GM20000 (cell line): ENCODE measurements around the gene TNFRSF11A.

Source experiments
- DNase-seq: peaks from one replicate; pipeline ENCODE4 v3.0.0; 2012; ENCODE audit warnings: low spot score
- CTCF ChIP-seq: IDR thresholded peaks from 2 replicates; pipeline ENCODE4 v1.5.1; 2012; ENCODE audit warnings: mild to moderate bottlenecking, control low read depth; ENCODE audit errors: extremely low read depth, missing control alignments

Gene TNFRSF11A

GRCh38 chr18:62346333-62347088 is 21.4 kb downstream of the TNFRSF11A start:
- TF ChIP-seq CTCF, result no peak
- DNase-seq, result no peak

GRCh38 chr18:62347089-62347506 is 22.0 kb downstream of the TNFRSF11A start:
- no peak for DNase-seq

GRCh38 chr18:62348474-62348873 is 23.4 kb downstream of the TNFRSF11A start:
- no peak for DNase-seq
- TF ChIP-seq CTCF, result no peak

More at GRCh38 chr18:62347089-62347506, 22.0 kb downstream of the TNFRSF11A start:
- no peak for TF ChIP-seq CTCF

GRCh38 chr18:62353170-62353569 is 28.1 kb downstream of the TNFRSF11A start:
- TF ChIP-seq CTCF, result no peak
- no peak for DNase-seq

- no peak for TF ChIP-seq CTCF
Observed at GRCh38 chr18:62354151-62354550, 29.0 kb downstream of the TNFRSF11A start.

GRCh38 chr18:62357079-62357719 is 32.1 kb downstream of the TNFRSF11A start:
- no peak for DNase-seq
- TF ChIP-seq CTCF, result no peak

More at GRCh38 chr18:62354151-62354550, 29.0 kb downstream of the TNFRSF11A start:
- no peak for DNase-seq

GRCh38 chr18:62360805-62361204 is 35.7 kb downstream of the TNFRSF11A start:
- TF ChIP-seq CTCF, result no peak
- no peak for DNase-seq
